ENCODE results near the gene MAP3K8.

Gene MAP3K8

GRCh38 chr10:30404540-30404939 is 29.4 kb upstream of the MAP3K8 start:
- no peak for DNase-seq (ENCODE audit: low read depth)
- H3K4me3 ChIP-seq (ENCODE audit: low read length): no peak overlapping the region
- TF ChIP-seq CTCF (conservative IDR thresholded peaks at IDR 0.05; ENCODE audit: low read length): no peak

GRCh38 chr10:30411263-30411662 is 22.7 kb upstream of the MAP3K8 start:
- no peak for DNase-seq (ENCODE audit: low read depth)
- no peak for TF ChIP-seq CTCF (conservative IDR thresholded peaks at IDR 0.05; ENCODE audit: low read length)
- H3K4me3 ChIP-seq (ENCODE audit: low read length): no peak overlapping the region

GRCh38 chr10:30412901-30413300 is 21.1 kb upstream of the MAP3K8 start:
- H3K4me3 ChIP-seq (ENCODE audit: low read length): no peak overlapping the region
- no peak for TF ChIP-seq CTCF (conservative IDR thresholded peaks at IDR 0.05; ENCODE audit: low read length)

GRCh38 chr10:30413996-30414576 is 19.9 kb upstream of the MAP3K8 start:
- peak; percentile 92 for TF ChIP-seq CTCF (conservative IDR thresholded peaks at IDR 0.05; ENCODE audit: low read length)
- DNase-seq (ENCODE audit: low read depth): peak; percentile 72
- H3K4me3 ChIP-seq (ENCODE audit: low read length): no peak overlapping the region

More at GRCh38 chr10:30412901-30413300, 21.1 kb upstream of the MAP3K8 start:
- DNase-seq (ENCODE audit: low read depth): no peak

GRCh38 chr10:30415593-30415992 is 18.4 kb upstream of the MAP3K8 start:
- TF ChIP-seq CTCF (conservative IDR thresholded peaks at IDR 0.05; ENCODE audit: low read length): no peak
- no peak overlapping the region for H3K4me3 ChIP-seq (ENCODE audit: low read length)
- DNase-seq (ENCODE audit: low read depth): no peak

- no peak for DNase-seq (ENCODE audit: low read depth)
- no peak for TF ChIP-seq CTCF (conservative IDR thresholded peaks at IDR 0.05; ENCODE audit: low read length)
- no peak overlapping the region for H3K4me3 ChIP-seq (ENCODE audit: low read length)
Measured at GRCh38 chr10:30417301-30417700, 16.7 kb upstream of the MAP3K8 start.

- no peak for TF ChIP-seq CTCF (conservative IDR thresholded peaks at IDR 0.05; ENCODE audit: low read length)
- DNase-seq (ENCODE audit: low read depth): no peak
- no peak overlapping the region for H3K4me3 ChIP-seq (ENCODE audit: low read length)
Measured at GRCh38 chr10:30420266-30420665, 13.7 kb upstream of the MAP3K8 start.

Measured in AG10803 (cell line).